Hepatocyte (in vitro differentiated cells): ENCODE results near the gene FOXF1. TPM values are rescaled to one million over a fixed set of nuclear protein-coding genes. Genes with fewer than 3 reads are reported as not detected.

Experiments used
- DNase-seq: peaks from one replicate; pipeline ENCODE4 v3.0.0-alpha.2; 2016; ENCODE audit warnings: low spot score
- H2AFZ ChIP-seq: fragments of 200-600 bp; sonication (generic); 2 replicates; pipeline ENCODE4 v1.6.0; 2016; ENCODE audit warnings: antibody characterized with exemption, mild to moderate bottlenecking
- H3K27ac ChIP-seq: fragments of 200-600 bp; sonication (generic); 2 replicates; pipeline ENCODE4 v1.5.1; 2016; ENCODE audit warnings: mild to moderate bottlenecking
- H3K27me3 ChIP-seq: fragments of 200-600 bp; sonication (generic); 2 replicates; pipeline ENCODE4 v1.6.1; 2016
- H3K36me3 ChIP-seq: fragments of 200-600 bp; sonication (generic); replicated peaks from 2 replicates; pipeline ENCODE4 v1.5.1; 2016; ENCODE audit warnings: low read depth; ENCODE audit not compliant: insufficient read depth
- H3K4me1 ChIP-seq: fragments of 200-600 bp; sonication (generic); 2 replicates; pipeline ENCODE4 v1.5.1; 2016; ENCODE audit warnings: mild to moderate bottlenecking, moderate library complexity; ENCODE audit not compliant: insufficient read depth
- H3K4me2 ChIP-seq: fragments of 200-600 bp; sonication (generic); 2 replicates; pipeline ENCODE4 v1.6.0; 2016
- H3K4me3 ChIP-seq: fragments of 200-600 bp; sonication (generic); 2 replicates; pipeline ENCODE4 v1.5.1; 2016; ENCODE audit warnings: mild to moderate bottlenecking
- H3K79me2 ChIP-seq: fragments of 200-600 bp; sonication (generic); 2 replicates; pipeline ENCODE4 v1.6.0; 2017; ENCODE audit warnings: mild to moderate bottlenecking
- H3K9me2 ChIP-seq: fragments of 200-600 bp; sonication (generic); replicated peaks from 2 replicates; pipeline ENCODE4 v1.6.0; 2017; ENCODE audit warnings: mild to moderate bottlenecking; ENCODE audit not compliant: insufficient read depth
- H3K9me3 ChIP-seq: fragments of 200-600 bp; sonication (generic); 2 replicates; pipeline ENCODE4 v1.5.1; 2016; ENCODE audit warnings: low read depth, mild to moderate bottlenecking
- H4K20me1 ChIP-seq: fragments of 200-600 bp; sonication (generic); 2 replicates; pipeline ENCODE4 v1.6.0; 2016; ENCODE audit warnings: mild to moderate bottlenecking; ENCODE audit not compliant: insufficient read depth, poor library complexity, severe bottlenecking
- CTCF ChIP-seq: fragments of 200-600 bp; sonication (generic); IDR thresholded peaks from 2 replicates; pipeline ENCODE4 v1.5.1; 2016; ENCODE audit warnings: antibody characterized with exemption, mild to moderate bottlenecking; ENCODE audit not compliant: poor library complexity
- EZH2 ChIP-seq: fragments of 200-600 bp; sonication (generic); IDR thresholded peaks from 2 replicates; pipeline ENCODE4 v1.6.1; 2016; ENCODE audit warnings: antibody characterized with exemption, mild to moderate bottlenecking, borderline replicate concordance
- EZH2phosphoT487 ChIP-seq: fragments of 200-600 bp; sonication (generic); IDR thresholded peaks from one replicate; pipeline ENCODE4 v1.6.1; 2018; ENCODE audit warnings: antibody characterized with exemption, mild to moderate bottlenecking, low read depth, moderate library complexity; ENCODE audit not compliant: unreplicated experiment, severe bottlenecking
- WGBS: methylation state at CpG from one replicate; pipeline ENCODE4 v1.1.6; 2016; ENCODE audit warnings: low lambda C conversion rate; ENCODE audit errors: missing lambda C conversion rate; 5-methylcytosine and 5-hydroxymethylcytosine counted together
- polyA plus RNA-seq: library from polyadenylated mRNA; unstranded; fragments of >200 nt; fragmentation: Nextera tagmentation; extraction: Ambion mirVana; gene quantifications from 2 replicates; pipeline ENCODE4 v1.2.1, GENCODE V29; 2016
- total RNA-seq: library from RNA; depleted of rRNA; stranded (reverse); fragments of >200 nt; gene quantifications from 2 replicates; pipeline ENCODE4 v1.2.3, GENCODE V29; 2014

The FOXF1 gene
- total and polyA plus RNA-seq, 2 experiments from 2014 or later: 26.8 to 37.4 TPM

- H4K20me1 ChIP-seq: no peaks in the 10 kb centered on the region
- H3K4me1 ChIP-seq: peaks cover 6% of the 10 kb centered on the region
- no peak overlapping the region for H3K27ac ChIP-seq
- H3K4me2 ChIP-seq: no peak overlapping the region
- no peak overlapping the region for H2AFZ ChIP-seq
- H3K79me2 ChIP-seq: peaks cover 11% of the 10 kb centered on the region
- H3K9me2 ChIP-seq: no peaks in the 10 kb centered on the region
- no peak for DNase-seq
- H3K9me3 ChIP-seq: no peaks in the 10 kb centered on the region
- H3K36me3 ChIP-seq: no peaks in the 10 kb centered on the region
- 96% methylated on average over 7 of the region's 7 CpGs for WGBS
- no peaks in the 10 kb centered on the region for H3K27me3 ChIP-seq
- TF ChIP-seq EZH2phosphoT487 (no peak), EZH2 (no peak), CTCF (no peak)
- H3K4me3 ChIP-seq: no peak overlapping the region
These were observed 39.5 kb downstream of the FOXF1 start for GRCh38 chr16:86549893-86550190.

- Histone ChIP-seq H2AFZ (no peak overlapping the region), H3K4me2 (no peak overlapping the region), H3K4me1 (peaks cover 6% of the 10 kb centered on the region), H3K27ac (no peak overlapping the region), H3K4me3 (no peak overlapping the region), H3K9me2 (no peaks in the 10 kb centered on the region), H4K20me1 (no peaks in the 10 kb centered on the region), H3K9me3 (no peaks in the 10 kb centered on the region), H3K36me3 (no peaks in the 10 kb centered on the region), H3K27me3 (no peaks in the 10 kb centered on the region), H3K79me2 (peaks cover 11% of the 10 kb centered on the region)
- WGBS: over 99% methylated on average over 5 of the region's 5 CpGs
- DNase-seq: no peak
- TF ChIP-seq EZH2 (no peak), CTCF (no peak), EZH2phosphoT487 (no peak)
These were observed 40.0 kb downstream of the FOXF1 start for GRCh38 chr16:86550281-86550680.

- TF ChIP-seq EZH2 (no peak), CTCF (no peak), EZH2phosphoT487 (no peak)
- Histone ChIP-seq H3K4me3 (no peak overlapping the region), H3K9me3 (no peaks in the 10 kb centered on the region), H3K79me2 (peaks cover 11% of the 10 kb centered on the region), H3K4me1 (peaks cover 10% of the 10 kb centered on the region), H2AFZ (no peak overlapping the region), H3K36me3 (no peaks in the 10 kb centered on the region), H4K20me1 (no peaks in the 10 kb centered on the region), H3K27me3 (no peaks in the 10 kb centered on the region), H3K9me2 (no peaks in the 10 kb centered on the region), H3K4me2 (no peak overlapping the region), H3K27ac (no peak overlapping the region)
- DNase-seq: no peak
- WGBS: 98% methylated on average over 21 of the region's 22 CpGs
These were observed 43.0 kb downstream of the FOXF1 start for GRCh38 chr16:86553356-86553755.

- Histone ChIP-seq H3K9me3 (no peaks in the 10 kb centered on the region), H3K27ac (peak overlapping the region; percentile 82), H3K36me3 (no peaks in the 10 kb centered on the region), H3K27me3 (no peaks in the 10 kb centered on the region), H3K4me2 (peak overlapping the region; percentile 87), H3K4me1 (peaks cover 10% of the 10 kb centered on the region), H3K9me2 (no peaks in the 10 kb centered on the region), H2AFZ (peak overlapping the region; percentile 85), H4K20me1 (no peaks in the 10 kb centered on the region), H3K4me3 (peak overlapping the region; percentile 84), H3K79me2 (peaks cover 11% of the 10 kb centered on the region)
- 6% methylated on average over 10 of the region's 10 CpGs for WGBS
- DNase-seq: no peak
- TF ChIP-seq EZH2 (no peak), CTCF (no peak), EZH2phosphoT487 (no peak)
These were observed 44.2 kb downstream of the FOXF1 start for GRCh38 chr16:86554599-86554916.
